H1 (cell line): ENCODE results near the gene MUC5B. TPM values are rescaled to one million over a fixed set of nuclear protein-coding genes. Genes with fewer than 3 reads are reported as not detected.

Experiments used
- CTCF ChIA-PET: fragments of 300-600 bp; sonication (Branson Sonifier 250); formaldehyde crosslinking; loops from one replicate; lab custom pipeline; 2021; ENCODE audit not compliant: partially characterized antibody; lab: Charles Lee
- POLR2A ChIA-PET: fragments of 300-600 bp; sonication (Branson Sonifier 250); formaldehyde crosslinking; loops from one replicate; lab custom pipeline; 2021; ENCODE audit warnings: inconsistent platforms; ENCODE audit not compliant: partially characterized antibody; lab: Charles Lee
- DNase-seq, 2 experiments: peaks; one replicate each; pipeline versions ENCODE4 v3.0.0 to v3.0.0-alpha.2; 2010 to 2022; ENCODE audit warnings: low spot score in 2 of 2, low read depth in 1 of 2, mixed read lengths in 1 of 2
- FAIRE-seq: peaks from 2 replicates; lab custom pipeline; 2011; peaks lifted over from hg19 to GRCh38; lab: Jason Lieb, UNC
- H2AFZ ChIP-seq: 2 replicates; pipeline ENCODE4 v1.8.1; 2012; ENCODE audit warnings: low read length, inconsistent platforms
- H2AK5ac ChIP-seq: 2 replicates; pipeline ENCODE4 v1.6.1; 2013; ENCODE audit warnings: low read depth, low read length
- H2BK120ac ChIP-seq: replicated peaks from 2 replicates; pipeline ENCODE3; 2013; ENCODE audit warnings: low read depth, low read length, inconsistent platforms
- H2BK12ac ChIP-seq: 2 replicates; pipeline ENCODE4 v1.6.1; 2013; ENCODE audit warnings: low read depth, low read length
- H2BK15ac ChIP-seq: 2 replicates; pipeline ENCODE4 v1.6.1; 2013; ENCODE audit warnings: low read length
- H2BK20ac ChIP-seq: 2 replicates; pipeline ENCODE4 v1.6.1; 2013; ENCODE audit warnings: low read length
- H2BK5ac ChIP-seq: 2 replicates; pipeline ENCODE4 v1.6.1; 2013; ENCODE audit warnings: low read depth, low read length
- H3K14ac ChIP-seq: 2 replicates; pipeline ENCODE4 v1.6.1; 2013; ENCODE audit warnings: inconsistent platforms; ENCODE audit not compliant: insufficient read length
- H3K18ac ChIP-seq: 2 replicates; pipeline ENCODE4 v1.6.1; 2013; ENCODE audit warnings: low read length; ENCODE audit errors: extremely low read depth
- H3K23ac ChIP-seq: 2 replicates; pipeline ENCODE4 v1.6.1; 2013; ENCODE audit warnings: inconsistent platforms; ENCODE audit not compliant: insufficient read length
- H3K23me2 ChIP-seq: 2 replicates; pipeline ENCODE4 v1.6.1; 2013; ENCODE audit warnings: low read depth, low read length
- H3K27ac ChIP-seq: 2 replicates; pipeline ENCODE4 v1.6.1; 2011; ENCODE audit warnings: low read depth, low read length, inconsistent platforms
- H3K27me3 ChIP-seq, 4 experiments: replicated peaks in 1 of 4; 1 replicate in 1 of 4; 2 replicates in 3 of 4; pipeline versions ENCODE4 v1.6.1 to v1.8.1; 2011 to 2013; ENCODE audit warnings: low read length in 3 of 4, mild to moderate bottlenecking in 3 of 4, inconsistent platforms in 2 of 4, mixed read lengths in 2 of 4, moderate library complexity in 1 of 4; ENCODE audit not compliant: control insufficient read depth in 3 of 4, insufficient read depth in 3 of 4; ENCODE audit errors: extremely low read depth in 1 of 4
- H3K36me3 ChIP-seq, 4 experiments: 2 replicates each; pipeline versions ENCODE4 v1.6.1 to v1.8.1; 2011 to 2013; ENCODE audit warnings: mild to moderate bottlenecking in 4 of 4, low read length in 3 of 4, moderate library complexity in 2 of 4, control low read depth in 1 of 4, inconsistent platforms in 1 of 4; ENCODE audit not compliant: insufficient read depth in 4 of 4, control insufficient read depth in 2 of 4
- H3K4ac ChIP-seq: replicated peaks from 2 replicates; pipeline ENCODE3; 2013; ENCODE audit warnings: low read length, low read depth, mixed read lengths, inconsistent platforms; ENCODE audit not compliant: insufficient read length
- H3K4me1 ChIP-seq, 4 experiments: replicated peaks in 1 of 4; 1 replicate in 1 of 4; 2 replicates in 3 of 4; pipeline versions ENCODE4 v1.6.1 to v1.8.1; 2011 to 2013; ENCODE audit warnings: low read length in 3 of 4, inconsistent platforms in 2 of 4, mixed read lengths in 1 of 4; ENCODE audit not compliant: insufficient read depth in 4 of 4, control insufficient read depth in 3 of 4
- H3K4me2 ChIP-seq, 2 experiments: 2 replicates each; pipeline versions ENCODE4 v1.6.1 to v1.8.1; 2011 to 2013; ENCODE audit warnings: low read depth in 2 of 2, low read length in 2 of 2, control low read depth in 1 of 2, inconsistent platforms in 1 of 2, mild to moderate bottlenecking in 1 of 2; ENCODE audit not compliant: insufficient read depth in 1 of 2
- H3K4me3 ChIP-seq, 4 experiments: fragments of 200-600, 300-600 bp in 1 of 4; sonication (generic), shearing (Covaris generic), sonication (Bioruptor Twin) in 1 of 4; 2 replicates each; pipeline versions ENCODE4 v1.5.1 to v1.8.1; 2011 to 2016; ENCODE audit warnings: low read length in 4 of 4, low read depth in 3 of 4, control low read depth in 2 of 4, inconsistent platforms in 2 of 4, mild to moderate bottlenecking in 2 of 4, mixed read lengths in 1 of 4, moderate library complexity in 1 of 4; ENCODE audit not compliant: insufficient read depth in 2 of 4; ENCODE audit errors: extremely low read depth in 1 of 4
- H3K56ac ChIP-seq: replicated peaks from 2 replicates; pipeline ENCODE3; 2013; ENCODE audit warnings: low read depth, mild to moderate bottlenecking, mixed read lengths, low read length, inconsistent platforms; ENCODE audit not compliant: insufficient read length
- H3K79me1 ChIP-seq: 2 replicates; pipeline ENCODE4 v1.6.1; 2013; ENCODE audit warnings: low read depth, low read length, control low read depth
- H3K79me2 ChIP-seq, 2 experiments: 2 replicates each; pipeline versions ENCODE4 v1.6.1 to v1.8.1; 2012 to 2013; ENCODE audit warnings: low read length in 2 of 2, mild to moderate bottlenecking in 2 of 2, inconsistent platforms in 1 of 2; ENCODE audit not compliant: insufficient read depth in 2 of 2, control insufficient read depth in 1 of 2
- H3K9ac ChIP-seq, 4 experiments: replicated peaks in 1 of 4; 1 replicate in 1 of 4; 2 replicates in 3 of 4; pipeline versions ENCODE4 v1.6.1 to v1.8.1; 2011 to 2013; ENCODE audit warnings: low read depth in 3 of 4, low read length in 3 of 4, control low read depth in 2 of 4, mild to moderate bottlenecking in 2 of 4, moderate library complexity in 2 of 4, inconsistent platforms in 1 of 4; ENCODE audit errors: extremely low read depth in 1 of 4
- H3K9me3 ChIP-seq, 2 experiments: 2 replicates each; pipeline versions ENCODE4 v1.6.1 to v1.8.1; 2012 to 2013; ENCODE audit warnings: mild to moderate bottlenecking in 2 of 2, moderate library complexity in 2 of 2, control low read depth in 1 of 2, inconsistent platforms in 1 of 2, low read depth in 1 of 2, low read length in 1 of 2, mixed read lengths in 1 of 2; ENCODE audit not compliant: insufficient read depth in 2 of 2
- H4K20me1 ChIP-seq, 2 experiments: replicated peaks in 1 of 2; 2 replicates each; pipeline versions ENCODE3 to v1.8.1; 2011 to 2013; ENCODE audit warnings: inconsistent platforms in 2 of 2, low read length in 2 of 2, mild to moderate bottlenecking in 1 of 2; ENCODE audit not compliant: insufficient read depth in 2 of 2, control insufficient read depth in 1 of 2
- H4K5ac ChIP-seq: 2 replicates; pipeline ENCODE4 v1.6.1; 2013; ENCODE audit warnings: low read length, low read depth, mixed read lengths, inconsistent platforms; ENCODE audit not compliant: insufficient read length
- H4K8ac ChIP-seq: 2 replicates; pipeline ENCODE4 v1.8.0; 2013; ENCODE audit warnings: mild to moderate bottlenecking, moderate library complexity, low read length, inconsistent platforms; ENCODE audit not compliant: insufficient read depth; ENCODE audit errors: extremely low read depth
- H4K91ac ChIP-seq: replicated peaks from 2 replicates; pipeline ENCODE3; 2013; ENCODE audit warnings: low read length, mixed read lengths, inconsistent platforms; ENCODE audit not compliant: insufficient read length
- BACH1 ChIP-seq: IDR thresholded peaks from 2 replicates; pipeline ENCODE4 v1.6.1; 2012; ENCODE audit warnings: low read length, improper control_type of control experiment
- CBX5 ChIP-seq: fragments of 300-800, 300-1000 bp; sonication (generic); IDR thresholded peaks from 2 replicates; pipeline ENCODE4 v1.7.1; 2016; ENCODE audit warnings: antibody characterized with exemption, low read length, low read depth
- CHD2 ChIP-seq: IDR thresholded peaks from 2 replicates; pipeline ENCODE4 v1.6.1; 2012; ENCODE audit warnings: low read length, improper control_type of control experiment
- CTBP2 ChIP-seq: IDR thresholded peaks from 2 replicates; pipeline ENCODE4 v1.7.0; 2011; ENCODE audit warnings: borderline replicate concordance, mild to moderate bottlenecking, moderate library complexity, mixed read lengths, low read length; ENCODE audit not compliant: insufficient read depth, insufficient read length
- EP300 ChIP-seq, 2 experiments: IDR thresholded peaks; 1 replicate in 1 of 2; 2 replicates in 1 of 2; pipeline ENCODE4 v1.6.1; 2011 to 2012; ENCODE audit warnings: low read depth in 2 of 2, low read length in 2 of 2, mild to moderate bottlenecking in 2 of 2, borderline replicate concordance in 1 of 2, inconsistent platforms in 1 of 2, moderate library complexity in 1 of 2
- NRF1 ChIP-seq: IDR thresholded peaks from 2 replicates; pipeline ENCODE4 v1.6.1; 2011; ENCODE audit warnings: mild to moderate bottlenecking, low read depth, low read length, improper control_type of control experiment
- RAD21 ChIP-seq, 2 experiments: IDR thresholded peaks in 1 of 2; conservative IDR thresholded peaks in 1 of 2; 2 replicates each; pipeline ENCODE4 v1.6.1; 2011; ENCODE audit warnings: low read depth in 2 of 2, low read length in 2 of 2, improper control_type of control experiment in 1 of 2, inconsistent platforms in 1 of 2, mild to moderate bottlenecking in 1 of 2, moderate library complexity in 1 of 2
- SRF ChIP-seq: IDR thresholded peaks from 2 replicates; pipeline ENCODE4 v1.6.1; 2011; ENCODE audit warnings: mild to moderate bottlenecking, low read depth, low read length, moderate library complexity
- TBP ChIP-seq: IDR thresholded peaks from 2 replicates; pipeline ENCODE4 v1.6.1; 2011; ENCODE audit warnings: low read depth, low read length, improper control_type of control experiment
- YY1 ChIP-seq: IDR thresholded peaks from 2 replicates; pipeline ENCODE4 v1.6.1; 2011; ENCODE audit warnings: low read depth, mild to moderate bottlenecking, low read length
- WGBS, 2 experiments: shearing (Covaris generic) in 1 of 2; methylation state at CpG; one replicate each; pipeline versions ENCODE4 v1.1.6 to v1.1.7; 2013 to 2015; ENCODE audit warnings: low lambda C conversion rate in 2 of 2, mixed read lengths in 2 of 2, inconsistent platforms in 1 of 2, low coverage in 1 of 2, missing lambda C conversion rate in 1 of 2; ENCODE audit not compliant: insufficient replicate concordance in 2 of 2, insufficient coverage in 1 of 2, insufficient read length in 1 of 2; ENCODE audit errors: extremely low coverage in 1 of 2, missing lambda C conversion rate in 1 of 2; 5-methylcytosine and 5-hydroxymethylcytosine counted together
- polyA plus RNA-seq, 7 experiments: library from polyadenylated mRNA; depleted of rRNA in 3 of 7; stranded (reverse) in 5 of 7; unstranded in 2 of 7; fragments of >200 nt in 5 of 7; fragments of 200-250 nt in 2 of 7; gene quantifications; 1 replicate in 5 of 7; 2 replicates in 1 of 7; 4 replicates in 1 of 7; pipeline versions ENCODE4 v1.2.1 to v1.2.3, GENCODE V29; 2011 to 2013; ENCODE audit warnings: missing spikeins in 2 of 7, mixed read lengths in 2 of 7
- total RNA-seq: library from RNA; stranded (reverse); fragmentation: NEBNext Ultra II Directional; extraction: Animal tissue kit (Norgen Biotek cat#: 25700); gene quantifications from 2 replicates; pipeline ENCODE4 v1.2.1, GENCODE V29; 2021

MUC5B gene
- total and polyA plus RNA-seq, 2 of the 8 experiments (the other 6 are each of a cell fraction or from before 2014, with no cell fraction given) = 0.02 to 0.03 TPM

- ChIA-PET CTCF (interaction anchor here (0.6 to 1.4 kb wide), 8 partner anchors 10 to 234 kb away, joined by 3 to 4 read pairs (median 3); no protein-coding TSS in a partner anchor), POLR2A (interaction anchor here (0.7 kb wide), 1 partner anchor 81 kb away, joined by 3 read pairs; no protein-coding TSS in a partner anchor)
- Histone ChIP-seq H3K4me1 (no peaks in the 10 kb centered on the region), H3K79me1 (no peaks in the 10 kb centered on the region), H3K23ac (no peak overlapping the region), H2AFZ (no peak overlapping the region), H2AK5ac (no peak overlapping the region), H3K4me2 (no peak overlapping the region), H2BK120ac (no peak overlapping the region), H3K27me3 (no peaks in the 10 kb centered on the region), H3K4ac (no peak overlapping the region), H3K56ac (no peak overlapping the region), H3K18ac (no peak overlapping the region), H4K8ac (no peak overlapping the region), H3K79me2 (no peaks in the 10 kb centered on the region), H3K4me3 (no peak overlapping the region), H2BK20ac (no peak overlapping the region), H4K20me1 (no peaks in the 10 kb centered on the region), H3K9me3 (peaks cover 0 to 9% of the 10 kb centered on the region in 2 experiments; a peak in 2 of 4 replicates), H3K9ac (no peak overlapping the region), H3K23me2 (no peaks in the 10 kb centered on the region), H2BK15ac (no peak overlapping the region), H3K36me3 (no peaks in the 10 kb centered on the region), H2BK5ac (no peak overlapping the region), H4K91ac (no peak overlapping the region), H4K5ac (no peak overlapping the region), H3K27ac (no peak overlapping the region), H2BK12ac (no peak overlapping the region), H3K14ac (no peak overlapping the region)
- 83% methylated on average over 5 of the region's 5 CpGs; no CpG with 5 or more reads in 1 of the 2 experiments for WGBS, 2 experiments
- FAIRE-seq (no peak), DNase-seq (no peak)
- TF ChIP-seq CHD2 (no peak), TBP (no peak), SRF (no peak), YY1 (no peak), CBX5 (no peak), RAD21 (IDR thresholded peaks at IDR 0.05 in 1 of 2, conservative IDR thresholded peaks at IDR 0.05 in 1 of 2; ENCODE audit: low read depth in 2 of 2, low read length in 2 of 2) (no peak), BACH1 (no peak), NRF1 (no peak), CTBP2 (no peak), EP300 (IDR thresholded peaks at IDR 0.05; ENCODE audit: borderline replicate concordance in 1 of 2, low read depth in 2 of 2, low read length in 2 of 2) (no peak)
These were observed 47.1 kb downstream of the MUC5B start for GRCh38 chr11:1269957-1270356.
